Activated CD8-positive, alpha-beta memory T cell treated with anti-CD3 and anti-CD28 coated beads for 4 hours (primary cell): ENCODE data around the gene ADORA2B.
"Not testable (repeated sequence)": the region's sequence is repeated elsewhere in the genome, so short reads cannot be mapped to it uniquely, and the experiment has no call there.

Experiments used
- DNase-seq, 2 donors: peaks; one replicate each; pipeline ENCODE4 v3.0.0-alpha.2; 2020; ENCODE audit warnings: low read depth in 2 of 2

ADORA2B gene

DNA sequence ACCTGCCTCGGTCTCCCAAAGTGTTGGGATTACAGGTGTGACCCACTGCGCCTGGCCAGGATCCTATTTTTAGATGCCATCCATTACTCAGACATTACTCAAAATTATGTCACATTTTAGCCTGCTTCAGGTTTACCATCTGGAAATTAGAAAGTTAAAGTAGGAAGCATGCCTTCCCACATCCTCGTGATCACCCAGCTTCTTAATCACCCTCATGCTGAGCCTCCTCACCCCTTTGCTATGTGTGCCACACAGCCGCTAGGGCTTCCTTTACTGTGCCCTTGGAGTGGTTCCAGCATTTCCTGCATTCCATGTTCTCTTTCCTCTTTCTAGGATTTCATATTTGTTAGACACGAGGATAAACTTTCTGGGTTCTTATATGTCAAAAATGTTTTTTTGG lies 9.3 kb downstream of the ADORA2B start:
- no peak for DNase-seq

DNA sequence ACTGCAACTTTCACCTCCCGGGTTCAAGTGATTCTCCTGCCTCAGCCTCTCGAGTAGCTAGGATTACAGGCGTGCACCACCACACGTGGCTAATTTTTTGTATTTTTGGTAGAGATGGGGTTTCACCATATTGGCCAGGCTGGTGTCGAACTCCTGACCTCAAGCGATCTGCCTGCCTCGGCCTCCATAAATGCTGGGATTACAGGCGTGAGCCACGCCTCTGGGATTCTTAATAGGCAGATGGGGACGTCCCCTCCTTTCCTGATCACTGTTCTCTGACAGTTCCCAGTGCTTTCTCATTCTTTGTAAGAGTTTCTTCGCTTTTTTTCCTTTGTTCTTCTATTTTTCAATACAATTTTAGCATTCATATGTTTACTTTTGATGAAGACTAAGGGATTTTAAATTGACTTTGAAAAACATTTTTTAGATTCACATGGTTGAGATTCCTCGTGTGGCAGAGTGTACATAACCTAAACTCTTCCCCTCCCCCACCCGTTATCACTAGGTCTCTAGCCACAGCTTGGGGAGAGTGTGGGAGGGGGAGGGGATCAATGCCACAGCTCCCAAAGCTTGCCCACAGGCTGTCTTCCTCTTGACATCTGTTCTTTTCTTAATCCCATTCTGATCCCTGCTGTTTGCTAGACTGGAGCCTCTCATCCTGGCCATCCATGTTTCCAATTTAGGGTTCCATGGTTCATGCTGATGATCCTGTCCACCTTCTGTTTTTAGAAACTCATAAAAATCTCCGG lies 11.0 kb downstream of the ADORA2B start:
- DNase-seq, result no peak

DNA sequence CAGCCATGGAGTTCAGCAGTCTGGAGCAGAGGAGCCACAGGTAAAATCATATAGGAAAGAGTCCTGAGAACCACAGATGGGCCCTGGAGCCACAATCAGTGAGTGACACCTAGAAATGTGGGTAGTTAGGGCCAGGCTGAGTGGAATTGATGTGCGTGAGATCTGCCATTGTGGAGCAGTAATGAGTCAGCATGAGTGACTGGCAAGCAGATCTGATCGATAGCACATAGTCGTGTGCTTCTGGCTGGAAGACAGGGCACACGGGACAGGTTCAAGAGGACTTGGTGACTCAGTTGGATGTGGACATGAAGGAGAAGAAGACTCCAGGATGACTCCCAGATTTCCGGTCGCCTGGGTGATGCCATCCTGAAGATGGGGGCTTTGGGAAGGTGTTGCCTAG lies 12.3 kb downstream of the ADORA2B start:
- no peak for DNase-seq

GRCh38 chr17:15957608-15958307 lies 12.8 kb downstream of the ADORA2B start:
- DNase-seq, result no peak

GRCh38 chr17:15958484-15958854 lies 13.5 kb downstream of the ADORA2B start:
- no peak for DNase-seq

DNA sequence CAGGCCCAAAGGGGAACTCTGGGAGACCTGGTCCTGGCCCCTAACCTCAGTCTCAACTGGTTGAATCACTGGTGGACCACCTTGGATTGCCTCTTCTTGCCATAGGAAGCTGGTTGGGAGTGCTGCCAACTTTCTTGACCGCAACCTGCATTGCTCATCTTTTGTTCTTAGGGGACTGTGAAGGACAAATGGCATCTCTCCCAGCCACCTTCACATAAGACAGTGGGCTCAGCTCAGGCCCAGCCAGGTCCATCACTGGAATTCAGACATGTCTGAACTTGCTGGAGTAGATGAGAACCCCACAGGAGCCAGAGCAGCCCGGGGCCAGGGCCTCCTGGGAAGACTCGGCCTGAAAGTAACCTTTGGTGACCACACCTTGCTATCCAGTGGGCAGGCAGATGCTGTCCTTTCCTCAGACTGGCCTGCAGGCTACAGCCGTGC lies 18.8 kb downstream of the ADORA2B start:
- no peak for DNase-seq

DNA sequence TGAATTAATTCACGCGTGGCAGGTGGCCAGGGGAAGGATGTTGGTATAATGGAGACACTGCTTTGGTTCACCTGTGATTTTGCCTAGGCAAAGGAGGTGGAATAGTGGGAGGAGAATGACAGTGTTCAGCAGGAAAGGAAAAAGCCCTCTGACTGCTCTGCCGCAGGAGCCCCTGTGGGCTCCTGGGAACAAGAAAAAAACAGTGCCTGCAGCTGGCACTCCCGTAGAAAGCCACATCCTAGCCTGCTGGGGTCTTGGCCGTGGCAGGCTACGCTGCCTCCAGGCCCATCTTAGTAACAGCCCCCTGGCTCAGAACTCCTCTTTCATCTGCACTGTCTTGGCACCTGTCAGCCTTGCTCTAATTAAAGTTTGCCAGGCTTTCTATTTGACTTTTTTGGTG lies 20.6 kb downstream of the ADORA2B start:
- DNase-seq, result no peak

DNA sequence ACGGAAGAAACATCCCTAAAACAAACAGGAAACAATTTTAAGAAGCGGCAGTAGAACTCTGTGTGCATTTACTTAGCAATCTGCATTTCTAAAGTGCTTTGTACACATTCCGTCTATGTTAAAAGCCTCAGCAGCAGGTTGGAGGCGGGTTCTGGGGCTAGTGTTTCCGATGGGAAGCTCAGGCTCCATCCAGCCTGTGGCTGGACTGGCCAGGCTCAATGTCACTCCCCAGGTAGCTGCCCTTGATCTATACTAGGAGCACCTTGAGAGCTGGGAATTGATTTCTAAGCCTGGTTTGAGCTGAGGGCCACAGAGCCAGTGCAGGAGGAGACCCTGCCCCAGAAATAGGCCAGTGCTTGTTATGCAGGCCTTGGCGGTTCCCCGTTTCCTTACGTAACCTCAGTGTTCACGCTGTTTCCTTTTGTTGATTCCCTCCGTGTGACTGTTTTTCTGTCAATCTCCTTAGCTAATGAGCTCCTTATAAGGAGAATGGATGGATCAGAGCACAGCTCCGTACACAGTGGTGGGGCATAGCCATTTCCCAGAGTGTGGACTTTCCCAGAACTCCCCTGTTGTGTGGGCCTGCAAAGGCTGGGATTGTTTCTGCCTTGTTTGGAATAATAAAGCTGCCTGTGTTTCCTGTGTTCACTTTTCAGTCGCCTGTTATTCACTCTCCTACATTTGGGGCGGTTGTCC lies 21.4 kb downstream of the ADORA2B start:
- no peak for DNase-seq

GRCh38 chr17:15966879-15967248 lies 21.9 kb downstream of the ADORA2B start:
- no peak for DNase-seq

- DNase-seq, result no peak
These were observed 22.9 kb downstream of the ADORA2B start for GRCh38 chr17:15967706-15968399.

GRCh38 chr17:15969463-15969862 lies 24.5 kb downstream of the ADORA2B start:
- no peak for DNase-seq

GRCh38 chr17:15970500-15970899 lies 25.6 kb downstream of the ADORA2B start:
- DNase-seq, result no peak

DNA sequence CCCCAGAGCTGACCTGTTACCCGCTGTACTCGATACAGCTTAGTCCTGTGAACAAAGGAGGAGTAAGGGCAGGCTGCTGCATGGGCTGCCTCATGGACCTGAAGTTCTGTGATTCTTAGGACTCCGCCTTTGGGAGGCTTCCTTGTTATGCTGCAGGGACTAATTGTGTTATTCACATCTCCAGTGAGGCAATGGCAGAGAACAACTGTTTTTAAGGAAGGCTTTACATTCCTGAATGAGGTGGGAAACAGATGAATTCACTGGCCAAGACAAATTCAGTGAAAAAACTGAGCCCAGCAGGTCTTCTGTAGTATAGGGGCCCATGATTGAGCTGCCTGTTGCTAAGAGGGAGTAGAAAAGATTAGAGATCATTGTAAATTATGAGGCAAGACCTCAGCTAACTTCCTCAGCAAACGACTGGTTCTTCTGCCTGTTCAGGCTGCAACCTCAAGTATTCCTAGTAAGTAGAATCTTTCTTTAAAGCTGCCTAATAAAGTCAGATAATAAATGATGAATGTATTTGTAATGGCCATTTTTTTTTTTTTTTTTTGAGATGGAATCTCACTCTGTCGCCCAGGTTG lies 26.3 kb downstream of the ADORA2B start:
- no peak for DNase-seq

GRCh38 chr17:15971882-15972281 lies 27.0 kb downstream of the ADORA2B start:
- DNase-seq, result no peak

- DNase-seq, result no peak
These were observed 27.6 kb downstream of the ADORA2B start for GRCh38 chr17:15972497-15972951.

- no peak for DNase-seq
These were observed 28.1 kb downstream of the ADORA2B start for GRCh38 chr17:15973016-15973415.

DNA sequence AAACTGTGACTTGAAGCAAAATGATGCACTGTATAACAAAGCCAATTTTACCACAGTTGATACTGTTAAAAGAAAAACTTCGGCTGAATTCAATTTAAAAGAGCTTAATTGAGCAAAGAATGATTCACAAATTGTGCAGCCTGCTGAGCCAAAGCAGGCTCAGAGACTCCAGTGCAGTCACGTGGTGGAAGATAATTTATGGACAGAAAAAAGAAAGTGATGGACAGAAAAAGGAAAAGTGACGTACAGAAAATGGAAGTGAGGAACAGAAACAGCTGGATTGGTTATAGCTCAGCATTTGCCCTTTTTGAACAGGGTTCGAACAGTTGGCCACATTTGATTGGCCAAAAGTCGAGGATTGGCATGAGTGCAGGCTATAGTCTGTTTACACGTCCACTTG lies 28.9 kb downstream of the ADORA2B start:
- no peak for DNase-seq

- DNase-seq, result no peak
These were observed 33.0 kb downstream of the ADORA2B start for GRCh38 chr17:15977894-15978293.

GRCh38 chr17:15978606-15979005 lies 33.7 kb downstream of the ADORA2B start:
- no peak for DNase-seq

DNA sequence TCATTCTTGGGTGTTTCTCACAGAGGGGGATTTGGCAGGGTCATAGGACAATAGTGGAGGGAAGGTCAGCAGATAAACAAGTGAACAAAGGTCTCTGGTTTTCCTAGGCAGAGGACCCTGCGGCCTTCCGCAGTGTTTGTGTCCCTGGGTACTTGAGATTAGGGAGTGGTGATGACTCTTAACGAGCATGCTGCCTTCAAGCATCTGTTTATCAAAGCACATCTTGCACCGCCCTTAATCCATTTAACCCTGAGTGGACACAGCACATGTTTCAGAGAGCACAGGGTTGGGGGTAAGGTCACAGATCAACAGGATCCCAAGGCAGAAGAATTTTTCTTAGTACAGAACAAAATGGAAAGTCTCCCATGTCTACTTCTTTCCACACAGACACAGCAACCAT lies 34.1 kb downstream of the ADORA2B start:
- not testable (repeated sequence) for DNase-seq

DNA sequence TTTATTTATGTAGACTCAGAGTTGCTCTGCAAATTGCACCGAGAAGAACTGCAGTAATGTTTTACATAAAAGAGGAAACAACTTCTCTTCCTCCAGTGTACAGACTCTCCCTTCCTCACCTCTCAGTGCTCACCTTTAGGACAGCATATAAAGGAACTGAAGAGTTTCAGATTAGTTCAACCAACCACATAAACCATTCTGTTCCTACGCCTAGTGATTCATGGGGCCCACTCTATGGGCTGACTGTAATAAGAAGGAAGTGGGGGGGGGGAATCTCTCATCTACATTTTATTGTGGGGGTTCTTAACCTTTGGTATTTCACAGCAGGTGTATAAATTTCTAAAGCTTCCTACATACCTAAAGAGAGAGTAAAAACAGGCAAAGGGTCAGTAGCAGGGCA lies 36.3 kb downstream of the ADORA2B start:
- DNase-seq, result no peak
